SU-DHL-6 (cell line): Measurements from ENCODE around the gene GUCY1A2.

Source experiments
- H2AFZ ChIP-seq: fragments of 200-600 bp; sonication (generic); 2 replicates; pipeline ENCODE4 v1.6.1; 2014; ENCODE audit warnings: low read depth, mild to moderate bottlenecking, moderate library complexity, mixed read lengths, antibody characterized with exemption, low read length; ENCODE audit not compliant: severe bottlenecking
- H3F3A ChIP-seq: fragments of 200-600 bp; shearing (Covaris generic); 2 replicates; pipeline ENCODE4 v1.6.0; 2016; ENCODE audit warnings: antibody characterized with exemption, mild to moderate bottlenecking; ENCODE audit not compliant: insufficient read depth
- H3K27ac ChIP-seq: fragments of 200-600 bp; sonication (generic); 2 replicates; pipeline ENCODE4 v1.5.1; 2016; ENCODE audit warnings: low read depth, mild to moderate bottlenecking, low read length, moderate library complexity, mixed read lengths
- H3K27me3 ChIP-seq: fragments of 200-600 bp; sonication (generic), shearing (Covaris generic); 2 replicates; pipeline ENCODE4 v1.6.0; 2014; ENCODE audit warnings: mild to moderate bottlenecking, low read length
- H3K36me3 ChIP-seq: fragments of 200-600 bp; sonication (generic); 2 replicates; pipeline ENCODE4 v1.6.1; 2014; ENCODE audit warnings: mild to moderate bottlenecking, low read length, mixed read lengths
- H3K4me2 ChIP-seq: fragments of 300-600, 200-600 bp; shearing (Covaris generic), sonication (generic); 2 replicates; pipeline ENCODE4 v1.6.0; 2014; ENCODE audit warnings: low read length, low read depth, mild to moderate bottlenecking; ENCODE audit not compliant: poor library complexity, severe bottlenecking
- H3K4me3 ChIP-seq: fragments of 200-600 bp; sonication (generic); 2 replicates; pipeline ENCODE4 v1.5.1; 2014; ENCODE audit warnings: antibody characterized with exemption, low read length, mild to moderate bottlenecking, mixed read lengths; ENCODE audit not compliant: insufficient read depth, poor library complexity, severe bottlenecking
- H3K79me2 ChIP-seq: fragments of 200-600 bp; sonication (generic); 2 replicates; pipeline ENCODE4 v1.6.1; 2014; ENCODE audit warnings: mild to moderate bottlenecking, low read length, moderate library complexity; ENCODE audit not compliant: insufficient read depth
- H3K9ac ChIP-seq: fragments of 200-600 bp; sonication (generic); 2 replicates; pipeline ENCODE4 v1.7.0; 2014; ENCODE audit warnings: mild to moderate bottlenecking, low read length
- H3K9me2 ChIP-seq: fragments of 200-600 bp; sonication (generic); replicated peaks from 2 replicates; pipeline ENCODE4 v1.6.1; 2014; ENCODE audit warnings: low read length; ENCODE audit not compliant: insufficient read depth
- H3K9me3 ChIP-seq: fragments of 200-600 bp; sonication (generic); 2 replicates; pipeline ENCODE4 v1.6.1; 2014; ENCODE audit warnings: low read length, mixed read lengths; ENCODE audit not compliant: insufficient read depth
- H4K20me1 ChIP-seq: fragments of 200-600 bp; sonication (generic); 2 replicates; pipeline ENCODE4 v1.6.1; 2014; ENCODE audit warnings: low read depth, mild to moderate bottlenecking, antibody characterized with exemption, low read length, moderate library complexity, mixed read lengths
- CTCF ChIP-seq: fragments of 200-600 bp; sonication (generic); IDR thresholded peaks from one replicate; pipeline ENCODE4 v1.5.1; 2017; ENCODE audit warnings: antibody characterized with exemption, mild to moderate bottlenecking, low read length, moderate library complexity; ENCODE audit not compliant: insufficient read depth, poor library complexity, severe bottlenecking
- EZH2phosphoT487 ChIP-seq: fragments of 200-600 bp; sonication (generic), shearing (Covaris generic); conservative IDR thresholded peaks from 2 replicates; pipeline ENCODE4 v1.6.1; 2018; ENCODE audit warnings: mild to moderate bottlenecking, antibody characterized with exemption, low read length, moderate library complexity, mixed read lengths

GUCY1A2 gene

GRCh38 chr11:106765469-106766258 lies 252.6 kb downstream of the GUCY1A2 start:
- no peaks in the 10 kb centered on the region for H3K9me3 ChIP-seq
- no peaks in the 10 kb centered on the region for H3F3A ChIP-seq
- no peaks in the 10 kb centered on the region for H4K20me1 ChIP-seq
- no peak overlapping the region for H2AFZ ChIP-seq
- TF ChIP-seq EZH2phosphoT487 (no peak), CTCF (no peak)
- no peaks in the 10 kb centered on the region for H3K9me2 ChIP-seq
- no peaks in the 10 kb centered on the region for H3K79me2 ChIP-seq
- H3K36me3 ChIP-seq: no peaks in the 10 kb centered on the region
- no peak overlapping the region for H3K27ac ChIP-seq
- no peak overlapping the region for H3K9ac ChIP-seq
- H3K27me3 ChIP-seq: no peaks in the 10 kb centered on the region
- H3K4me2 ChIP-seq: no peak overlapping the region
- no peak overlapping the region for H3K4me3 ChIP-seq

GRCh38 chr11:106763501-106763900 lies 254.8 kb downstream of the GUCY1A2 start:
- Histone ChIP-seq H3K9me2 (no peaks in the 10 kb centered on the region), H3K27me3 (no peaks in the 10 kb centered on the region), H3F3A (no peaks in the 10 kb centered on the region), H2AFZ (no peak overlapping the region), H3K36me3 (no peaks in the 10 kb centered on the region), H4K20me1 (no peaks in the 10 kb centered on the region), H3K9ac (no peak overlapping the region), H3K4me3 (no peak overlapping the region), H3K79me2 (no peaks in the 10 kb centered on the region), H3K4me2 (no peak overlapping the region), H3K27ac (no peak overlapping the region), H3K9me3 (no peaks in the 10 kb centered on the region)
- TF ChIP-seq CTCF (no peak), EZH2phosphoT487 (no peak)

GRCh38 chr11:106761745-106762144 lies 256.5 kb downstream of the GUCY1A2 start:
- H3K9ac ChIP-seq: no peak overlapping the region
- no peak overlapping the region for H3K4me3 ChIP-seq
- TF ChIP-seq CTCF (no peak), EZH2phosphoT487 (no peak)
- no peak overlapping the region for H2AFZ ChIP-seq
- no peaks in the 10 kb centered on the region for H4K20me1 ChIP-seq
- H3K27ac ChIP-seq: no peak overlapping the region
- H3K79me2 ChIP-seq: no peaks in the 10 kb centered on the region
- H3K9me3 ChIP-seq: no peaks in the 10 kb centered on the region
- H3K27me3 ChIP-seq: no peaks in the 10 kb centered on the region
- no peaks in the 10 kb centered on the region for H3F3A ChIP-seq
- H3K36me3 ChIP-seq: no peaks in the 10 kb centered on the region
- H3K9me2 ChIP-seq: no peaks in the 10 kb centered on the region
- H3K4me2 ChIP-seq: no peak overlapping the region
